Transverse colon (tissue), 3 donors: ENCODE measurements around the gene DGKH.

ENCODE experiments used
- POLR2A ChIP-seq: fragments of 450-650 bp; IDR thresholded peaks from one replicate; pipeline ENCODE4 v1.6.1; 2016; ENCODE audit warnings: antibody characterized with exemption, mild to moderate bottlenecking, moderate library complexity
- TF ChIP-seq, protein P1 (sequence below), 5 experiments: fragments of 200-600 bp in 3 of 5; fragments of 450-650 bp in 2 of 5; sonication (generic) in 3 of 5; IDR thresholded peaks; 1 replicate in 2 of 5; 2 replicates in 3 of 5; pipeline ENCODE4 v1.5.1; 2016 to 2017; ENCODE audit warnings: antibody characterized with exemption in 5 of 5, inconsistent platforms in 3 of 5, mild to moderate bottlenecking in 2 of 5, moderate library complexity in 1 of 5

DNA sequence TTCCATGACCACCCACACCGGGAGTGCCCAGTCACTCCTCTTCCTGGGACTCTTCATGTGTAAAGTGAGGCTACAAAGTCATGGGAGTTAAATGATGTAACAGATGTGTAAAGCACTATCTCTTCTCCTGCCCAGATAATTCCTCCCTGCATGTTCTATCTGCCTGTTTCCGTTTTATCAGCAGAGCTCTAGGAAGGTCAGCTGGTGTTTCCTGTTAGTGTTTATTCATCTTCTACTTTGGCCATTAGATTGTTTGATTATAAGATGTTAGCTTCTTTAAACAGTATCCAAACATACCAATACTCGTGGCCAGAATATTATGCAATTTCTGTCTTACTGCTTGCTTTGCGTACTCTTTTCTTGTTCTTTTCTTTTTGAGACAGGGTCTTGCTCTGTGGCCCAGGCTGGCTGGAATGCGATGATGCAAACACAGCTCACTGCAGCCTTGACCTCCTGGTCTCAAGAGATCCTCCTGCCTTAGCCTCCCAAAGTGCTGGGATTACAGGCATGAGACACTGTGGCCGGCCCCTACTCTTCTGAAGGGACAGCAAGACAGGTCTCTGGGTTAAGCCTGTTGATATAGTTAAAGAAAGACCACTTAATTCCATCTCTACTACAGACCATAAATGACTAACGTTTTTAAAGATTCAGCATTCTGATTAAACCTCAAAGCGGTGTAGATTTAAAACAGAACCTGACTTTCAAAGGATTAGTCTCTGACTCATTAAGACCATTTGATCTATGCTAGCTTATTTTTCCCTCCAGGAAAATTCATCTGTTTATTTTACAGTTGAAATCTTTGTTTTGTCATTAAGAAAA, 126.1 kb downstream of the DGKH start:
- TF ChIP-seq, protein P1, sequence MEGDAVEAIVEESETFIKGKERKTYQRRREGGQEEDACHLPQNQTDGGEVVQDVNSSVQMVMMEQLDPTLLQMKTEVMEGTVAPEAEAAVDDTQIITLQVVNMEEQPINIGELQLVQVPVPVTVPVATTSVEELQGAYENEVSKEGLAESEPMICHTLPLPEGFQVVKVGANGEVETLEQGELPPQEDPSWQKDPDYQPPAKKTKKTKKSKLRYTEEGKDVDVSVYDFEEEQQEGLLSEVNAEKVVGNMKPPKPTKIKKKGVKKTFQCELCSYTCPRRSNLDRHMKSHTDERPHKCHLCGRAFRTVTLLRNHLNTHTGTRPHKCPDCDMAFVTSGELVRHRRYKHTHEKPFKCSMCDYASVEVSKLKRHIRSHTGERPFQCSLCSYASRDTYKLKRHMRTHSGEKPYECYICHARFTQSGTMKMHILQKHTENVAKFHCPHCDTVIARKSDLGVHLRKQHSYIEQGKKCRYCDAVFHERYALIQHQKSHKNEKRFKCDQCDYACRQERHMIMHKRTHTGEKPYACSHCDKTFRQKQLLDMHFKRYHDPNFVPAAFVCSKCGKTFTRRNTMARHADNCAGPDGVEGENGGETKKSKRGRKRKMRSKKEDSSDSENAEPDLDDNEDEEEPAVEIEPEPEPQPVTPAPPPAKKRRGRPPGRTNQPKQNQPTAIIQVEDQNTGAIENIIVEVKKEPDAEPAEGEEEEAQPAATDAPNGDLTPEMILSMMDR (IDR thresholded peaks at IDR 0.05), result no peak
- TF ChIP-seq POLR2A, result no peak
